OCI-M1 (cell line): Measurements from ENCODE around the gene DNAH7.

Source experiments
- DNase-seq: peaks from one replicate; lab custom pipeline; 2025; lab: John Stamatoyannopoulos, UW

DNAH7 gene

DNA sequence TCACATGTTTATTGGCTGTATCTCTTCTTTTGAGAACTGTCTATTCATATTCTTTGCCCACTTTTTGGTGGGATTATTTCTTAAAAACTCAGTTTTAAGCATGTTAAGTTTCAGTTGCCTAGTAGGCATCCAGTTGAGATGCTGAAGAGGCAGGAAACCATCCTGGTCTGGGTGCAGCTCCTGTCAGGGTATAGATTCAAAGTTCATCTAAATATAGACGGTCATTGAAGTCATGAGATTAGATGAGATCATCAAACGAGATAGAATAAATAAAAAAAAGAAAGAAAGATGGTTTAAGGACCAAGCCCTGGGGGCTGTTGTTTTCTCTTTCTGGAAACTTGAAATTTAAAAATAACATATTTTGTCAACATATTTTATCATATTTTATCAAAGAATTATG, 9.2 kb upstream of the DNAH7 start:
- DNase-seq = no peak

DNA sequence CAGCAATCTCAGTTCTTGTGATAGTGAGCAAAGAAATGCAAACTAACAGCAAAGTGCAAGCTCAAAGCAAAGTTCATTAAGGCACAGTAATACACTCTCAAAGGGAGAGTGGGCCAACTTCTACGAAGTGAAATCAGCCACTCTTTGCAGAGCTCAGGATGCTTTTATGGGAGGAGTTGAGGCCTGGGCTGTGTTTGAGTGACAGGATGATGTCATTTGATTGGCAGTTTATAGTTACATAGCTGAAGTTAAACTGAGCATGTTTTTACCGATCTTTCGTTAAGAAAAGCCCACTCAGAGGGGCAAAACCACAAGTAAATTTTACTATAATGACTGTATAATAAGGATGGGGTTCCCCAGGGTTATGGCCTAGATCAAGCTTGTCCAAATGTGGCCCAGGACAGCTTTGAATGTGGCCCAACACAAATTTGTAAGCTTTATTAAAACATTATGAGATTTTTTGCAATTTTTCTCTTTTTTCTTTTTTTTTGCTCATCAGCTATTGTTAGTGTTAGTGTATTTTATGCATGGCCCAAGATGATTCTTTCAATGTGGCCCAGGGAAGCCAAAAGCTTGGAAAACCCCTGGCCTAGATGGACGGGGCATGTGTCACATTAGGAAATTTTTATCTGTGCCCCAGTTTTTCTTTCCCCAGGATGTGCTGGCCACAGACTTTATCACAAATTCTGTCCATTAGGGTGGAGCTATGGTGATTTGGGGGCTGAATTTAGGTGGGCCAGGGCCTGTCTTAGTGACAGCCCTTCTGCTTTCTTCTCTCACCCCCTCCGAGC, 8.3 kb upstream of the DNAH7 start:
- no peak for DNase-seq

GRCh38 chr2:196075196-196075595, 6.6 kb upstream of the DNAH7 start:
- no peak for DNase-seq

DNA sequence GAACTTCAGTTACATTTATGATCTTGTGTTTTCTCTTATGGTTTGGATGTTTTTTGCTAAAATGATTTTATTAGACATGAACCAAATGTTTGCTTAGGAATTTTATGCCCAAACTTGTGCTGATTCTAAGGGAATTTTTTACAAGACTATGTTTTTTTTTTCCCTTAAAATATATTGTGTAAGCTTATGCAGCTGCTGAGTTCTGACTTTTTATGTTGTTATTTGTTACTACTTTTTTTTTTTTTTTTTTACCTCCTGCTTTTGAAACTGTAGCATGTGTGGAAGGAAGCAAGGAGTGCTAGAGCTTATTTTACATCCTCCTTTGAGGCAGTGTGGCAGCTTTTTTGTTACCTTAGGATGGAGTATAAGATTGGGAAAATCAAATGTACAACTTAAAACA, 6.0 kb upstream of the DNAH7 start:
- DNase-seq = no peak

GRCh38 chr2:196073521-196073920, 4.9 kb upstream of the DNAH7 start:
- no peak for DNase-seq

GRCh38 chr2:196067088-196067382, 1.6 kb downstream of the DNAH7 start:
- DNase-seq = no peak

DNA sequence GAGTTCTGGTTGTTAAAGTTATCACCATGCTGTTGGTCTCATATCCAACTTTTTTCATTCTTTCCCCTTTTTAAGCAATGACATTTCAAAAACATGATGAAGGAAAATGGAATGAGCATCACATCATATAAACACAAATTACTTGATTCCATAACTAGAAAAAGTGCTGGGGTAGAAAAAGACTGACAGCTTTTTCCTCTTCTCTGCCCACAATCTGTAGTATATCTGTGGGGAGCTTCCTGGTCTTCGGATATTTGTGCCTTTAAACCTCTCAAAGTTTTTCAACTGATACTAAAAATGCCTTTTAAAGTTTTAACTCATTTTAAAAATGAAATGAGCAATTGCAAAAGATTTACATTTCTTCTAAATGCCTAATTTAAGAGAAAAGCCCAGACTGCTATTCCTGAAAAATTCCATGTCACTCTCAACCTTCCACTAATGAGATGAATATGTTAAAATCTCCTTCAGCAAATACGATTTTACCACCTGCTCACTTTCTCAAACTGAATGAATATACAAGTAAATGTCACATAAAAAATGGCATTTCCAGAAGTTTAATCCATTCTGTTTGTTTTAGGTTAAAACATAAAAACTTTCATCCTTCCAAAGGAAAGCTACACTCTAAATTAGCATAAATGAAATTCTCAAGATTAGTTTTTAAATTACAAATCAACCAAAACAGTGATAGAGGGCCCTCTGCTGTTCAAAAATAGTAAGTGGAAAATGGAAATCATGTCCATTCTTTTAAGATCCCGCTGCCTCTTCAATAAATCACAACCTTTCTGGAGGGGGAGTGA, 2.1 kb downstream of the DNAH7 start:
- DNase-seq = peak; percentile 71

DNA sequence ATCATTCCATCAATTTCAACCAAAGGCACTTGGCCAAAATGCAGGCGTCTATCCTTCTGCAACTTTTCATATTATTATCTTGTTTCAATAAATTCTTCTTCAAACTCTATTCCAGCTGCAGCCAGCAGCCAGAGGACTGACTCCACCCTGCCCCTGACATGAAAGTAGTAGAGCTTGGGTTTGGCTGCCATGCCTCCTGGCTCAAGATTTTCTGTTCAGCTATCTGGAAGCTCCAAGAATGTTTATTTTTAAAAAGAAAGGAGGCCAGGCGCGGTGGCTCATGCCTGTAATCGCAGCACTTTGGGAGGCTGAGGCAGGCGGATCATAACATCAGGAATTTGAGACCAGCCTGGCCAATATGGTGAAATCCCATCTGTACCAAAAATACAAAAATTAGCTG, 4.9 kb downstream of the DNAH7 start:
- no peak for DNase-seq

DNA sequence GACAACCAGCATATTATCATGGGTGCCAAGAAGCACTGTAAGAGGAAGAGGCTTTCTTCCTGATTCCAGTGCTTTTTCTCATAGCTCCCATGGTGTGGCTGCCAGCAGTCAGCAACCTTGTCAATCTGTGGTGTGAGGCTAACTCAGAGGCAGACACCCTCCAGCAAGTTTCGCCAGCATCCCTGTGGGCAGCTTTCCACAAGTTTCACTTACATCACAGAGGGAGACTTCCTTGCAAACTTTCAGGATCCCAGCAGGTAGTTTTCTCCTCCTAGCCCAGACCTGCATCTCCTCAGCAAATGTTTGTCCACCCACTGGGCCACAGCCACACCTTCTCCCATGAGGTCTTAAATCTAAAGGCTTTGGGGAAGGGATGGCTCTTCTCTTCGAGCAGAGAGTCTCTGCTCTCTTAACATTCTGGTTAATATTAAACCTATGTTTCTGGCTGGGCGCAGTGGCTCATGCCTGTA, 9.1 kb downstream of the DNAH7 start:
- no peak for DNase-seq

DNA sequence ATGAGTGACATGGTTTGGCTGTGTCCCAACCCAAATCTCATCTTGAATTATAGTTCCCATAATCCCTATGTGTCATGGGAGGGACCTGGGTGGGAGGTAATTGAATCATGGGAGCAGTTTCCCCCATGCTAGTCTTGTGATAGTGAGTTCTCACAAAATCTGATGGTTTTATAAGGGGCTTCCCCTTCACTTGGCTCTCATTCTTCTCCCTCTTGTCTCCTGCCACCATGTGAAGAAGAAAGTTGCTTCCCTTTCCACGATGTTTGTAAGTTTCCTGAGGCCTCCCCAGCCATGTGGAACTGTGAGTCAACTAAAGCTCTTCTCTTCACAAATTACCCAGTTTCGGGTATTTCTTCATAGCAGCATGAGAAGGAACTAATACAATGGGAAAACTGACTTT, 14.0 kb downstream of the DNAH7 start:
- DNase-seq = no peak

DNA sequence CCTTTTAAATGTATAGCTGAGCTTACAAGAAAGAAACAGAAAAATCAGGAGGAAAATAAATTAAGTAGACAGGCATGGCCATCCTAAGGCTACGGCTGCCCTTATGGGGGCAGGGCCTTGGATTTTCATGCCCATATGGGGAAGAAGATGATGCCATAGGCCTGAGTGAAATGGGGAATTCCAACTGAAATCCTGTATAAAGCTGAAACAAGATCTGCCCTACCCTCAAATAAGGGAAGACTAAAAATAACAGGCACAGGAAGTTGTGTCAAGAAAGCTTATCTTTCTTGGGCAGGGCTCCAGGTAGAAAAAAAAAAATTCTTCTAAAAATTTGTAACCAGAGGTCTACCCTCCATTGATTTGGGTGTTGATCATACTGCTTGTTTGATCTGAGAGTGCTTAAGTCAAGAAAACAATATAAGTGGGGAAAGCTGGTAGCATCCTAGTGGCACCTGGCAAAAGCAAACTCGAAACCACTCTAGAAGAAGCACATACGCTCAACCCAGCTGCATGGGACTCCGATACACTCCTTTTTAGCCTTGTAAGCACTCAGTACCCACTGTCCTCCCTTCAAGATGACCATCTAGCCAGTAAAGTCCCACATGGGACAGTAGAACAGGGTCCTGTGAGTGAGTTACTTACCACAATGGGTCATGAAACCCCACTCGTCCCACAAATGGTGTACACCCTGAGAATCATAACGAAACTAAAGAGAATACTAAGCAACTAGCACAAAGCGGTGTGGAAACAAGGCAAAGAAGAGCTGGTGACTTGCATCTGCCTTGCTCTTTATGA, 22.3 kb downstream of the DNAH7 start:
- peak; percentile 33 for DNase-seq

GRCh38 chr2:196041786-196042185, 26.9 kb downstream of the DNAH7 start:
- no peak for DNase-seq

- DNase-seq = peak; percentile 17
These were observed 28.4 kb downstream of the DNAH7 start for GRCh38 chr2:196040218-196040617.

GRCh38 chr2:196036442-196036841, 32.2 kb downstream of the DNAH7 start:
- DNase-seq = no peak

GRCh38 chr2:196018037-196018436, 50.6 kb downstream of the DNAH7 start:
- DNase-seq = no peak

DNA sequence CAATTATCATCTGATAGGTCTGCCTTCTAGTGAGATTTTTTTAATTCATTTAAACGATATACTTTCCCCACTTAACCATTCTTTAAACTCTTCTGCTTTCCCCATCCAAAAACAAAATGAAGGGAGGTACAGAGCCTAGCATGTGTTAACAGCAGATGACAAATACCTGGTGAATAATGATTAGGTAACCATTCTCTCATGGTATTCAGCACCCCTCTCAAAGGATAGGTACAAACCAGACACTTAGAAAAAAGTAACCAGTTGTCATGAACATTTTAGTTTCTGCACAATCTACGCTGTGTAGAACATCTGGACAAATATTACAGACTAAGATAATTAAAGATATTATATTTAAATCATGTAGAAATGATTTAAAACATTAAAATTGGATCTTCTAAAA, 56.3 kb downstream of the DNAH7 start:
- DNase-seq = no peak

DNA sequence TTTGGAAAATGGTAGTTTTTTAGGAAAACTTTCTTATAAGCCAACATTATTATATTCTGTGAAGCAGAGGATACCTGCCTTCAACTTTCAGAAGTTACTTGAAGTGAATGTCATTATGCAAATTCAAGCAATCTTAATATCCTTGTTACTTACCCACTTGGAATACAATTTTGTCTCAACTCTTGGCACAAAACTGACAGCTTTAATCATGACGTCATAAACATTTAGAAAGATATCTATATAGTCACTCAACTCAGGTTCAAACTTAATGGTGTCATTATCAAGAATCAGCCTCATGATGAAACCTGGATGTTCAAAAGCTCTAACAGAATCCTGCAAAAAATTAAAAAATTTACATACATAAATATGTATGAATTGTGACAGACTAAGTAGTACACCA, 68.1 kb downstream of the DNAH7 start:
- no peak for DNase-seq

DNA sequence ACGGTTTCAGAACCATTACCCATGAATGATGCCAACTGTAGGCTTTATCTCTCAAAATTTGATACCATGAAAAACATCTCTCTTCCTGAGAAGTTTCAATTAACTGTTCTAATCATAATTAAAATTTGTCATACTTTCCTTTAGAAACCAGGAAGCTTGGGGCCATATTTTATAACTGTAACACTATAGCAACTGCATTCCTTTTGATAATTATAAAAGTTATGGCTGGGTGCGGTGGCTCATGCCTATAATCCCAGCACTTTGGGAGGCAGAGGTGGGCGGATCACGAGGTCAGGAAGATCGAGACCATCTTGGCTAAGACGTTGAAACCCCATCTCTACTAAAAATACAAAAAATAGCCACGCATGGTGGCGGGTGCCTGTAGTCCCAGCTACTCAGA, 70.6 kb downstream of the DNAH7 start:
- no peak for DNase-seq

- DNase-seq = no peak
These were observed 73.1 kb downstream of the DNAH7 start for GRCh38 chr2:195995499-195995898.

DNA sequence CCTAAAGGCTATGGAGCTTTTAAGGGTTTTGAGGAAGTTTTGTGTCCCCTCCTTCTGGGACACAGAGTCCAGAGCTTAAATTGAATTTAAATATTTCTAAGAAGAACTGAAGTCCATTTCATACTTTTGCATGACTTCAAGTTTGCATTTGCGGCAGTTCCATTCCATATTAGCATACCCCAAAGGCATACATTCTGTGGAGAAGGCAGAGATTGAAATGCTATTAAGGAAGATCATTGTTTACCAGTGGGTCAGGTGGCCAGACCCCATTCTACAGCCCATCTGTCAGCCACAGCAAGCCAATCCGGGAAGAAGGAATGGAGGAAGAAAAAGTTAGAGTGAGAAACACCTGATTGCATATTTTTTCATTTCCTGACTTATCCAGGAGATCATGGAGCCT, 75.0 kb downstream of the DNAH7 start:
- DNase-seq = no peak

DNA sequence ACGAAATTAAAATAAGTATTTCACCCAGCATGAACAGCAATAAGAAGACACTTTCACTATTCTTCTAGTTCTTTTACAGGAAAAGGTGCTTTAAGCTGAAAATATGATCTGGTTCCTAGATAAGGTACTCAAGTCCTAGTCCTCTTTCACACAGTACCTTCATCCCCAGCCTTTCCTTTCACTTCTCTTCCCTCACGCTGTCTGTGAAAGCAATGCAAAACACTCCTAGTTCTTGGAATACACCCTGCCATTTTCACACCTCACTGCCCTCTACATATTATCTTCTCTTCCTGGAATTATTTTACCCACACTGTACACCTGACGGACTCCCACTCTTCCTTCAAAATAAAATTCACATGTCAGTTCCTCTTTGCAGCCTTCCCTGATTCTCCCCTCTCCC, 82.9 kb downstream of the DNAH7 start:
- DNase-seq = peak; percentile 28

DNA sequence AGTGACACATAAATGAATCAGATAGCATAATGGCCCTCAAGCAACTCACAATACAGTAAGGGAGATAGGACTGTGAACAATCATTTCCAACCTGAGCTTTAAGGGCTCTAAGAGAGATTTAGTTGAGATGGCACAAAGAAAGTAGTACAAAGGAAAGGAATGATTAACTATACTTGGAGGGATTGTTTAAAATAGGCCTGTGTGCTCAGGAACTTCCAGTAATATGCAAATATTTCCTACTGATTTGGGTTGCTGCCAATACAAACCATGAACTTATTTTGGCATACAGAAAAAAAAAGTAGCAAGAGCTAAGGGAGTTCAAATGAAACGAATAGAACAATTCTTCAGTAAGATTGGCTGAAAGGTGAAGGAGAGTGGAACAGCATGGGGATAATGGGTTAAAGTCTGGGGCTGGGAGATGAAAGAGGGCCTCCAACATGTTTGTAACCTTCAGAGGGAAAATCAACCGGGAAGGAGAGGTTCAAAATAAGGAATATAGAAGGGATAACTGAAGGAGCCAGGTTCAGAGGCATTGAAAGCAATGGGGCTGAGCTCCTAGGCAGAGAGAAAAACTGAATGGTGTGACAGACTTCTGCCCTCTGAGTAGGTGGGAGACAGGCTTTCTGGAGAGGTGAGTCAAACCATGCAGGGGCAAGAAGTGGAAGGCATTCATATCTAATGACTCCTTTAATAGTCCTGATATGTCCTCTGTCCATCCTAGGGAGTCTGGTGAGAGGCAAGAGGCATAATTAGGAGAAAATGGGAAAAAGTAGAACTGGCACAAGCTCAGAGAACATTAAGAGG, 83.5 kb downstream of the DNAH7 start:
- DNase-seq = peak; percentile 24
